GM12878 (cell line): Measurements from ENCODE around the gene LMO7. TPM values are rescaled to one million over a fixed set of nuclear protein-coding genes. Genes with fewer than 3 reads are reported as not detected.

ENCODE experiments used
- ATAC-seq: fragments of 200-7000 bp; cut with Tn5 transposase; 3 replicates; pipeline ENCODE4 v1.9.1; 2020; ENCODE audit warnings: mild to moderate bottlenecking, moderate library complexity
- BruUV-seq: library from RNA; stranded (reverse); fragments of 400-500 nt; replicated peaks from 2 replicates; lab custom pipeline; 2021; lab: Mats Ljungman, UMichigan
- CTCF ChIA-PET: fragments of 300-600 bp; sonication (Branson Sonifier 250); formaldehyde crosslinking; extraction: SDS; loops from one replicate; lab custom pipeline; 2021; ENCODE audit warnings: inconsistent platforms; lab: Yijun Ruan, JAX
- POLR2A ChIA-PET: fragments of 350-600 bp; formaldehyde crosslinking; extraction: SDS; loops from one replicate; lab custom pipeline; 2021; ENCODE audit warnings: inconsistent platforms; lab: Charles Lee
- RAD21 ChIA-PET: fragments of 300-600 bp; sonication (Branson Sonifier 250); formaldehyde crosslinking; loops from one replicate; lab custom pipeline; 2023; ENCODE audit warnings: antibody characterized with exemption; ENCODE audit not compliant: unreplicated experiment; lab: Charles Lee
- SMC1A ChIA-PET: fragments of 300-600 bp; sonication (Branson Sonifier 250); formaldehyde crosslinking; loops from one replicate; lab custom pipeline; 2023; ENCODE audit not compliant: unreplicated experiment, uncharacterized antibody; lab: Charles Lee
- DNase-seq: peaks from one replicate; pipeline ENCODE4 v3.0.0-alpha.2; 2011; ENCODE audit warnings: low read depth, low spot score
- FAIRE-seq: peaks from 3 replicates; lab custom pipeline; 2011; peaks lifted over from hg19 to GRCh38; lab: Jason Lieb, UNC
- H2AFZ ChIP-seq: 2 replicates; pipeline ENCODE4 v1.6.0; 2011; ENCODE audit warnings: low read depth, low read length, control low read depth; ENCODE audit not compliant: control insufficient read depth
- H3K27ac ChIP-seq: 2 replicates; pipeline ENCODE4 v1.5.1; 2011; ENCODE audit warnings: control low read depth; ENCODE audit not compliant: control insufficient read depth, insufficient read depth
- H3K27me3 ChIP-seq, 2 experiments: replicated peaks in 1 of 2; 2 replicates each; pipeline versions ENCODE4 v1.6.0 to v1.6.1; 2011; ENCODE audit warnings: low read length in 1 of 2; ENCODE audit not compliant: control insufficient read depth in 2 of 2, insufficient read depth in 2 of 2
- H3K36me3 ChIP-seq, 2 experiments: 2 replicates each; pipeline ENCODE4 v1.5.1; 2011; ENCODE audit warnings: low read length in 1 of 2; ENCODE audit not compliant: control insufficient read depth in 2 of 2, insufficient read depth in 2 of 2
- H3K4me1 ChIP-seq: 2 replicates; pipeline ENCODE4 v1.6.1; 2011; ENCODE audit warnings: mild to moderate bottlenecking, low read length, moderate library complexity, mixed read lengths; ENCODE audit not compliant: control insufficient read depth, insufficient read depth
- H3K4me2 ChIP-seq: 2 replicates; pipeline ENCODE4 v1.6.0; 2011; ENCODE audit warnings: control low read depth; ENCODE audit not compliant: control insufficient read depth, insufficient read depth
- H3K4me3 ChIP-seq: fragments of 200-600 bp; sonication (generic); 2 replicates; pipeline ENCODE4 v1.5.1; 2016
- H3K79me2 ChIP-seq: 2 replicates; pipeline ENCODE4 v1.6.0; 2011; ENCODE audit warnings: low read length; ENCODE audit not compliant: control insufficient read depth, insufficient read depth
- H3K9ac ChIP-seq: 2 replicates; pipeline ENCODE4 v1.8.0; 2011; ENCODE audit warnings: low read length, control low read depth, mixed read lengths; ENCODE audit not compliant: control insufficient read depth, insufficient read depth
- H3K9me3 ChIP-seq: replicated peaks from 3 replicates; pipeline ENCODE4 v1.5.1; 2011; ENCODE audit warnings: mild to moderate bottlenecking, low read length; ENCODE audit not compliant: control insufficient read depth, insufficient read depth
- H4K20me1 ChIP-seq: 2 replicates; pipeline ENCODE4 v1.6.0; 2011; ENCODE audit not compliant: control insufficient read depth, insufficient read depth
- CBX3 ChIP-seq: fragments of 200-600 bp; sonication (generic); IDR thresholded peaks from 2 replicates; pipeline ENCODE4 v1.6.1; 2016; ENCODE audit warnings: low read depth, borderline replicate concordance
- GABPA ChIP-seq: IDR thresholded peaks from 2 replicates; pipeline ENCODE4 v1.6.1; 2014; ENCODE audit warnings: antibody characterized with exemption, low read depth, mild to moderate bottlenecking, inconsistent platforms
- HDAC2 ChIP-seq: fragments of 200-600 bp; sonication (generic); IDR thresholded peaks from 2 replicates; pipeline ENCODE4 v1.6.1; 2017
- IRF4 ChIP-seq: IDR thresholded peaks from 2 replicates; pipeline ENCODE4 v1.6.1; 2011; ENCODE audit warnings: low read depth, low read length
- KDM1A ChIP-seq: fragments of 200-600 bp; sonication (generic); IDR thresholded peaks from 2 replicates; pipeline ENCODE4 v1.6.1; 2016; ENCODE audit warnings: borderline replicate concordance
- NFYA ChIP-seq: IDR thresholded peaks from 2 replicates; pipeline ENCODE4 v1.6.1; 2011; ENCODE audit warnings: low read depth, mild to moderate bottlenecking, low read length, improper control_type of control experiment, borderline replicate concordance
- NKRF ChIP-seq: fragments of 450-650 bp; conservative IDR thresholded peaks from 2 replicates; pipeline ENCODE4 v1.6.1; 2017; ENCODE audit warnings: mild to moderate bottlenecking, moderate library complexity
- SMAD1 ChIP-seq: fragments of 450-650 bp; IDR thresholded peaks from 2 replicates; pipeline ENCODE4 v1.6.1; 2018; ENCODE audit warnings: mild to moderate bottlenecking, low read depth; ENCODE audit not compliant: partially characterized antibody
- SREBF2 ChIP-seq: IDR thresholded peaks from 2 replicates; pipeline ENCODE4 v1.6.1; 2012; ENCODE audit warnings: mild to moderate bottlenecking, low read length
- WGBS: methylation state at CpG from one replicate; pipeline ENCODE4 v1.1.6; 2016; ENCODE audit warnings: low lambda C conversion rate; ENCODE audit not compliant: insufficient replicate concordance, insufficient coverage; ENCODE audit errors: missing lambda C conversion rate; 5-methylcytosine and 5-hydroxymethylcytosine counted together
- in situ Hi-C: fragments of 300-500 bp; cut with MboI; formaldehyde crosslinking; loops from 9 replicates; pipeline ENCODE4 v1.14.3; 2018; ENCODE audit warnings: mixed read lengths
- intact Hi-C: fragments of 100-400 bp; cut with micrococcal nuclease; formaldehyde crosslinking; loops from one replicate; pipeline ENCODE4 v1.14.2; 2022; ENCODE audit not compliant: unreplicated experiment
- polyA plus RNA-seq, 11 experiments: library from polyadenylated mRNA; depleted of rRNA in 4 of 11; unstranded in 6 of 11; stranded (reverse) in 5 of 11; fragments of >200 nt; fragmentation: Nextera tagmentation in 4 of 11; fragmentation: Illumina TruSeq in 1 of 11; extraction: Ambion mirVana in 4 of 11; extraction: Trizol in 1 of 11; gene quantifications; 1 replicate in 1 of 11; 2 replicates in 10 of 11; pipeline versions ENCODE4 v1.2.1 to v1.2.3, GENCODE V29; 2011 to 2016; ENCODE audit warnings: inconsistent platforms in 2 of 11, missing spikeins in 2 of 11, low read depth in 1 of 11
- total RNA-seq, 4 experiments: library from RNA; depleted of rRNA in 3 of 4; stranded (reverse); fragments of >200 nt in 3 of 4; fragmentation: Illumina TruSeq in 1 of 4; extraction: Trizol in 1 of 4; gene quantifications; 2 replicates each; pipeline versions ENCODE4 v1.2.1 to v1.2.3, GENCODE V29; 2013 to 2021

Gene LMO7
- total and polyA plus RNA-seq, 10 of the 15 experiments (the other 5 are each of a cell fraction or from before 2014, with no cell fraction given), result 8.5 to 67.8 (median 36.8) TPM

GRCh38 chr13:75702476-75702875 lies 66.3 kb downstream of the LMO7 start:
- DNase-seq (no peak), ATAC-seq (no peak), FAIRE-seq (no peak)
- POLR2A ChIA-PET, result no interaction called here
- H3K4me3 ChIP-seq, result no peak overlapping the region
- in situ Hi-C loops (no loop called here), intact Hi-C loops (no loop called here)
- H4K20me1 ChIP-seq, result no peaks in the 10 kb centered on the region
- no peaks in the 10 kb centered on the region for H3K4me1 ChIP-seq
- SMC1A ChIA-PET, result interaction anchor here (0.9 to 2.9 kb wide), 4 partner anchors 13 to 167 kb away, joined by 3 to 11 read pairs (median 6); no protein-coding TSS in a partner anchor
- H3K4me2 ChIP-seq, result no peak overlapping the region
- no peak overlapping the region for H3K27ac ChIP-seq
- TF ChIP-seq KDM1A, result no peak
- no peak for TF ChIP-seq SREBF2
- TF ChIP-seq CBX3, result no peak
- TF ChIP-seq GABPA, result no peak
- no peak for TF ChIP-seq SMAD1
- TF ChIP-seq IRF4, result no peak
- RAD21 ChIA-PET, result no interaction called here
- no peak overlapping the region for H3K9ac ChIP-seq
- H3K79me2 ChIP-seq, result no peaks in the 10 kb centered on the region
- CTCF ChIA-PET, result no interaction called here
- H2AFZ ChIP-seq, result no peak overlapping the region
- no peaks in the 10 kb centered on the region; the same call in 1 of the 3 replicates for H3K9me3 ChIP-seq
- BruUV-seq, result no TSS peak
- H3K36me3 ChIP-seq, result no peaks in the 10 kb centered on the region
- H3K27me3 ChIP-seq, result no peaks in the 10 kb centered on the region

- Histone ChIP-seq H3K36me3 (no peaks in the 10 kb centered on the region), H2AFZ (no peak overlapping the region), H3K4me2 (no peak overlapping the region), H3K4me3 (no peak overlapping the region), H3K9me3 (no peaks in the 10 kb centered on the region; the same call in 1 of the 3 replicates), H3K4me1 (no peaks in the 10 kb centered on the region), H3K27ac (no peak overlapping the region), H4K20me1 (no peaks in the 10 kb centered on the region), H3K9ac (no peak overlapping the region), H3K79me2 (no peaks in the 10 kb centered on the region), H3K27me3 (no peaks in the 10 kb centered on the region)
- no peak for DNase-seq
- 100% methylated on average over 2 of the region's 2 CpGs for WGBS
- ChIA-PET SMC1A (interaction anchor here (0.9 to 2.9 kb wide), 6 partner anchors 8 to 166 kb away, joined by 3 to 11 read pairs (median 6); no protein-coding TSS in a partner anchor), POLR2A (interaction anchor here (0.6 to 1.1 kb wide), 2 partner anchors 87 kb away, joined by 3 read pairs; no protein-coding TSS in a partner anchor), CTCF (interaction anchor here (0.7 to 4.4 kb wide), 5 partner anchors 7 to 165 kb away, joined by 3 to 52 read pairs (median 4); no protein-coding TSS in a partner anchor), RAD21 (interaction anchor here (1.1 to 2.3 kb wide), 4 partner anchors 8 to 165 kb away, joined by 4 to 8 read pairs (median 5); no protein-coding TSS in a partner anchor)
- FAIRE-seq, result no peak
- intact Hi-C loops, result no loop called here
- no TSS peak for BruUV-seq
- no peak for TF ChIP-seq NKRF
- no peak for TF ChIP-seq HDAC2
- TF ChIP-seq NFYA, result no peak
- in situ Hi-C loops, result no loop called here
- ATAC-seq, result no peak
Measured at GRCh38 chr13:75703769-75704168, 67.6 kb downstream of the LMO7 start.
